ENCODE results near the gene CGA.

GRCh38 chr6:87094576-87094975 lies 330 bp downstream of the CGA start:
- no peak for TF ChIP-seq CTCF (IDR thresholded peaks at IDR 0.05; ENCODE audit: low read depth, low read length)
- no peak for TF ChIP-seq POLR2A (IDR thresholded peaks at IDR 0.05; ENCODE audit: extremely low read depth, insufficient read length)
- no peak for TF ChIP-seq MAX (IDR thresholded peaks at IDR 0.05; ENCODE audit: low read depth, low read length)
- TF ChIP-seq MYC (IDR thresholded peaks at IDR 0.05; ENCODE audit: low read depth, low read length), result no peak
